ENCODE data around the gene MYZAP. TPM values are rescaled to one million over a fixed set of nuclear protein-coding genes. Genes with fewer than 3 reads are reported as not detected.

Gene MYZAP
- total RNA-seq, 1 experiment from 2014 or later: 1.1 TPM

DNA sequence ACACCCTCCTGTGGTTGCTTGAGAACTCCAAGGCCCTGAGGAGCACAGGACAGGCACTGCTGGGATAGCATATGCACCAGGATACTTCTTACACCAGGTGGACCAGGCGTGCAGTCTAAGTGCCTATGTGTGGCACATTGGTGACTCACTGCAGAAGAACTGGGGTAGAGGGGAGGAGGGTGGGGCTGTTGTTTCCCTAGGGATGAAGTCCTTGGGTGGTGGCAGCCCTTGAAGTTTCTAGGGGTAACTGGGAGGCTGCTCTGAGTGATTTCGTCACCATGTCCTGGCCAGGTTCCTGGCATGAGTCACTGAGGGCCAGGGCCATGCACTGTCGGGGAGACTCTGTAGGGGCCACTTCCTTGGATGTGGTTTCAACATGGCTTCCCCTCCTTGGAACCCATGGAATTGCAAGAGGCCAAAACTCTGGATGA is 15.9 kb downstream of the MYZAP start:
- ChIA-PET CTCF (no interaction called here), POLR2A (no interaction called here)
- H3K27me3 ChIP-seq (ENCODE audit: control insufficient read depth, insufficient read depth, low read length): peaks cover 3% of the 10 kb centered on the region; the same call in 1 of the 2 replicates
- ATAC-seq (no peak; the same call in 1 of the 2 replicates), DNase-seq (ENCODE audit: low read depth, low spot score) (no peak)
- in situ Hi-C loops (cut with HindIII; ENCODE audit: low pct_unique_long_range_greater_than_20kb, low sequenced_read_pairs): no loop called here
- BruUV-seq (replicated peaks): no TSS peak
- intact Hi-C loops (cut with micrococcal nuclease; ENCODE audit: unreplicated experiment): no loop called here
- H3K36me3 ChIP-seq (ENCODE audit: control insufficient read depth, insufficient read depth, low read length): no peaks in the 10 kb centered on the region
- no peak overlapping the region for H3K27ac ChIP-seq (ENCODE audit: low read length)
- H3K4me1 ChIP-seq (ENCODE audit: control insufficient read depth, insufficient read depth, low read length): peaks cover 10% of the 10 kb centered on the region
- H3K4me3 ChIP-seq (ENCODE audit: low read depth in 2 of 2, low read length in 2 of 2): no peak overlapping the region
- TF ChIP-seq, protein P1, sequence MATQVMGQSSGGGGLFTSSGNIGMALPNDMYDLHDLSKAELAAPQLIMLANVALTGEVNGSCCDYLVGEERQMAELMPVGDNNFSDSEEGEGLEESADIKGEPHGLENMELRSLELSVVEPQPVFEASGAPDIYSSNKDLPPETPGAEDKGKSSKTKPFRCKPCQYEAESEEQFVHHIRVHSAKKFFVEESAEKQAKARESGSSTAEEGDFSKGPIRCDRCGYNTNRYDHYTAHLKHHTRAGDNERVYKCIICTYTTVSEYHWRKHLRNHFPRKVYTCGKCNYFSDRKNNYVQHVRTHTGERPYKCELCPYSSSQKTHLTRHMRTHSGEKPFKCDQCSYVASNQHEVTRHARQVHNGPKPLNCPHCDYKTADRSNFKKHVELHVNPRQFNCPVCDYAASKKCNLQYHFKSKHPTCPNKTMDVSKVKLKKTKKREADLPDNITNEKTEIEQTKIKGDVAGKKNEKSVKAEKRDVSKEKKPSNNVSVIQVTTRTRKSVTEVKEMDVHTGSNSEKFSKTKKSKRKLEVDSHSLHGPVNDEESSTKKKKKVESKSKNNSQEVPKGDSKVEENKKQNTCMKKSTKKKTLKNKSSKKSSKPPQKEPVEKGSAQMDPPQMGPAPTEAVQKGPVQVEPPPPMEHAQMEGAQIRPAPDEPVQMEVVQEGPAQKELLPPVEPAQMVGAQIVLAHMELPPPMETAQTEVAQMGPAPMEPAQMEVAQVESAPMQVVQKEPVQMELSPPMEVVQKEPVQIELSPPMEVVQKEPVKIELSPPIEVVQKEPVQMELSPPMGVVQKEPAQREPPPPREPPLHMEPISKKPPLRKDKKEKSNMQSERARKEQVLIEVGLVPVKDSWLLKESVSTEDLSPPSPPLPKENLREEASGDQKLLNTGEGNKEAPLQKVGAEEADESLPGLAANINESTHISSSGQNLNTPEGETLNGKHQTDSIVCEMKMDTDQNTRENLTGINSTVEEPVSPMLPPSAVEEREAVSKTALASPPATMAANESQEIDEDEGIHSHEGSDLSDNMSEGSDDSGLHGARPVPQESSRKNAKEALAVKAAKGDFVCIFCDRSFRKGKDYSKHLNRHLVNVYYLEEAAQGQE (IDR thresholded peaks at IDR 0.05; ENCODE audit: insufficient read depth in 1 of 2, low read depth in 2 of 2, low read length in 1 of 2): no peak
- TF ChIP-seq CTCF (IDR thresholded peaks at IDR 0.05): no peak
- TF ChIP-seq TCF7L2 (IDR thresholded peaks at IDR 0.05; ENCODE audit: low read depth, low read length): no peak
- no peak for TF ChIP-seq POLR2AphosphoS5 (IDR thresholded peaks at IDR 0.05; ENCODE audit: low read depth, low read length)
- no peak for TF ChIP-seq SIN3A (IDR thresholded peaks at IDR 0.05; ENCODE audit: borderline replicate concordance, insufficient read depth, low read depth, low read length)
- H3K9me3 ChIP-seq (ENCODE audit: control insufficient read depth, insufficient read depth, low read depth, low read length): no peaks in the 10 kb centered on the region

GRCh38 chr15:57609805-57610529 is 18.3 kb downstream of the MYZAP start:
- in situ Hi-C loops (cut with HindIII; ENCODE audit: low pct_unique_long_range_greater_than_20kb, low sequenced_read_pairs) (no loop called here), intact Hi-C loops (cut with micrococcal nuclease; ENCODE audit: unreplicated experiment) (no loop called here)
- Histone ChIP-seq H3K27ac (ENCODE audit: low read length) (no peak overlapping the region), H3K4me3 (ENCODE audit: low read depth in 2 of 2, low read length in 2 of 2) (no peak overlapping the region), H3K36me3 (ENCODE audit: control insufficient read depth, insufficient read depth, low read length) (no peaks in the 10 kb centered on the region), H3K4me1 (ENCODE audit: control insufficient read depth, insufficient read depth, low read length) (peaks cover 10% of the 10 kb centered on the region), H3K27me3 (ENCODE audit: control insufficient read depth, insufficient read depth, low read length) (no peaks in the 10 kb centered on the region), H3K9me3 (ENCODE audit: control insufficient read depth, insufficient read depth, low read depth, low read length) (no peaks in the 10 kb centered on the region)
- ATAC-seq (peak; percentile 78), DNase-seq (ENCODE audit: low read depth, low spot score) (no peak)
- ChIA-PET POLR2A (no interaction called here), CTCF (no interaction called here)
- BruUV-seq (replicated peaks): no TSS peak
- TF ChIP-seq TCF7L2 (IDR thresholded peaks at IDR 0.05; ENCODE audit: low read depth, low read length): peak; percentile 57; the same call in 1 of the 2 replicates
- TF ChIP-seq, protein P1 (IDR thresholded peaks at IDR 0.05; ENCODE audit: insufficient read depth in 1 of 2, low read depth in 2 of 2, low read length in 1 of 2): no peak
